Measurements from ENCODE around the gene RALGPS1.

- no peak for TF ChIP-seq CTCF (conservative IDR thresholded peaks at IDR 0.05)
- no peak for TF ChIP-seq ZFX (IDR thresholded peaks at IDR 0.05)
These were observed 215.1 kb downstream of the RALGPS1 start for GRCh38 chr9:127129718-127130085.
